HL-60 (cell line): ENCODE measurements around the gene MTMR11.
"Not testable (repeated sequence)": the region's sequence is repeated elsewhere in the genome, so short reads cannot be mapped to it uniquely, and the experiment has no call there.

Source experiments
- GABPA ChIP-seq: IDR thresholded peaks from 2 replicates; pipeline ENCODE4 v1.6.1; 2012; ENCODE audit warnings: low read depth
- POLR2AphosphoS5 ChIP-seq: IDR thresholded peaks from 2 replicates; pipeline ENCODE4 v1.6.1; 2012; ENCODE audit warnings: low read depth
- TF ChIP-seq, protein P1 (sequence below): IDR thresholded peaks from one replicate; pipeline ENCODE4 v1.5.1; 2011; ENCODE audit warnings: low read length, control low read depth, inconsistent platforms; ENCODE audit not compliant: insufficient read depth
- TF ChIP-seq, protein P2 (sequence below): IDR thresholded peaks from 2 replicates; pipeline ENCODE4 v1.6.1; 2012; ENCODE audit warnings: low read depth; ENCODE audit not compliant: insufficient replicate concordance

DNA sequence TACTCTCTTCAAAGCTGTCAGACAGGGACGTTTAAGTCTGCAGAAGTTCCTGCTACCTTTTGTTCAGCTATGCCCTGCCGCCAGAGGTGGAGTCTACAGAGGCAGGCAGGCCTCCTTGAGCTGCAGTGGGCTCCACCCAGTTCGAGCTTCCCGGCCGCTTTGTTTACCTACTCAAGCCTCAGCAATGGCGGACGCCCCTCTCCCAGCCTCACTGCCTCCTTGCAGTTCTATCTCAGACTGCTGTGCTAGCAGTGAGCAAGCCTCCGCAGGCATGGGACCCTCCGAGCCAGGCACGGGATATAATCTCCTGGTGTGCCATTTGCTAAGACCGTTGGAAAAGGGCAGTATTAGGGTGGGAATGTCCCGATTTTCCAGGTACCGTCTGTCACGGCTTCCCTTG is 20.9 kb upstream of the MTMR11 start:
- TF ChIP-seq, protein P1, sequence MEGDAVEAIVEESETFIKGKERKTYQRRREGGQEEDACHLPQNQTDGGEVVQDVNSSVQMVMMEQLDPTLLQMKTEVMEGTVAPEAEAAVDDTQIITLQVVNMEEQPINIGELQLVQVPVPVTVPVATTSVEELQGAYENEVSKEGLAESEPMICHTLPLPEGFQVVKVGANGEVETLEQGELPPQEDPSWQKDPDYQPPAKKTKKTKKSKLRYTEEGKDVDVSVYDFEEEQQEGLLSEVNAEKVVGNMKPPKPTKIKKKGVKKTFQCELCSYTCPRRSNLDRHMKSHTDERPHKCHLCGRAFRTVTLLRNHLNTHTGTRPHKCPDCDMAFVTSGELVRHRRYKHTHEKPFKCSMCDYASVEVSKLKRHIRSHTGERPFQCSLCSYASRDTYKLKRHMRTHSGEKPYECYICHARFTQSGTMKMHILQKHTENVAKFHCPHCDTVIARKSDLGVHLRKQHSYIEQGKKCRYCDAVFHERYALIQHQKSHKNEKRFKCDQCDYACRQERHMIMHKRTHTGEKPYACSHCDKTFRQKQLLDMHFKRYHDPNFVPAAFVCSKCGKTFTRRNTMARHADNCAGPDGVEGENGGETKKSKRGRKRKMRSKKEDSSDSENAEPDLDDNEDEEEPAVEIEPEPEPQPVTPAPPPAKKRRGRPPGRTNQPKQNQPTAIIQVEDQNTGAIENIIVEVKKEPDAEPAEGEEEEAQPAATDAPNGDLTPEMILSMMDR = not testable (repeated sequence)
- TF ChIP-seq POLR2AphosphoS5, GABPA: not testable (repeated sequence)
- TF ChIP-seq, protein P2, sequence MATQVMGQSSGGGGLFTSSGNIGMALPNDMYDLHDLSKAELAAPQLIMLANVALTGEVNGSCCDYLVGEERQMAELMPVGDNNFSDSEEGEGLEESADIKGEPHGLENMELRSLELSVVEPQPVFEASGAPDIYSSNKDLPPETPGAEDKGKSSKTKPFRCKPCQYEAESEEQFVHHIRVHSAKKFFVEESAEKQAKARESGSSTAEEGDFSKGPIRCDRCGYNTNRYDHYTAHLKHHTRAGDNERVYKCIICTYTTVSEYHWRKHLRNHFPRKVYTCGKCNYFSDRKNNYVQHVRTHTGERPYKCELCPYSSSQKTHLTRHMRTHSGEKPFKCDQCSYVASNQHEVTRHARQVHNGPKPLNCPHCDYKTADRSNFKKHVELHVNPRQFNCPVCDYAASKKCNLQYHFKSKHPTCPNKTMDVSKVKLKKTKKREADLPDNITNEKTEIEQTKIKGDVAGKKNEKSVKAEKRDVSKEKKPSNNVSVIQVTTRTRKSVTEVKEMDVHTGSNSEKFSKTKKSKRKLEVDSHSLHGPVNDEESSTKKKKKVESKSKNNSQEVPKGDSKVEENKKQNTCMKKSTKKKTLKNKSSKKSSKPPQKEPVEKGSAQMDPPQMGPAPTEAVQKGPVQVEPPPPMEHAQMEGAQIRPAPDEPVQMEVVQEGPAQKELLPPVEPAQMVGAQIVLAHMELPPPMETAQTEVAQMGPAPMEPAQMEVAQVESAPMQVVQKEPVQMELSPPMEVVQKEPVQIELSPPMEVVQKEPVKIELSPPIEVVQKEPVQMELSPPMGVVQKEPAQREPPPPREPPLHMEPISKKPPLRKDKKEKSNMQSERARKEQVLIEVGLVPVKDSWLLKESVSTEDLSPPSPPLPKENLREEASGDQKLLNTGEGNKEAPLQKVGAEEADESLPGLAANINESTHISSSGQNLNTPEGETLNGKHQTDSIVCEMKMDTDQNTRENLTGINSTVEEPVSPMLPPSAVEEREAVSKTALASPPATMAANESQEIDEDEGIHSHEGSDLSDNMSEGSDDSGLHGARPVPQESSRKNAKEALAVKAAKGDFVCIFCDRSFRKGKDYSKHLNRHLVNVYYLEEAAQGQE = not testable (repeated sequence)
